Hepatocyte (in vitro differentiated cells): Measurements from ENCODE around the gene ITPKB. TPM values are rescaled to one million over a fixed set of nuclear protein-coding genes. Genes with fewer than 3 reads are reported as not detected.

ENCODE experiments used
- DNase-seq: peaks from one replicate; pipeline ENCODE4 v3.0.0-alpha.2; 2016; ENCODE audit warnings: low spot score
- H2AFZ ChIP-seq: fragments of 200-600 bp; sonication (generic); 2 replicates; pipeline ENCODE4 v1.6.0; 2016; ENCODE audit warnings: antibody characterized with exemption, mild to moderate bottlenecking
- H3K27ac ChIP-seq: fragments of 200-600 bp; sonication (generic); 2 replicates; pipeline ENCODE4 v1.5.1; 2016; ENCODE audit warnings: mild to moderate bottlenecking
- H3K27me3 ChIP-seq: fragments of 200-600 bp; sonication (generic); 2 replicates; pipeline ENCODE4 v1.6.1; 2016
- H3K36me3 ChIP-seq: fragments of 200-600 bp; sonication (generic); replicated peaks from 2 replicates; pipeline ENCODE4 v1.5.1; 2016; ENCODE audit warnings: low read depth; ENCODE audit not compliant: insufficient read depth
- H3K4me1 ChIP-seq: fragments of 200-600 bp; sonication (generic); 2 replicates; pipeline ENCODE4 v1.5.1; 2016; ENCODE audit warnings: mild to moderate bottlenecking, moderate library complexity; ENCODE audit not compliant: insufficient read depth
- H3K4me2 ChIP-seq: fragments of 200-600 bp; sonication (generic); 2 replicates; pipeline ENCODE4 v1.6.0; 2016
- H3K4me3 ChIP-seq: fragments of 200-600 bp; sonication (generic); 2 replicates; pipeline ENCODE4 v1.5.1; 2016; ENCODE audit warnings: mild to moderate bottlenecking
- H3K79me2 ChIP-seq: fragments of 200-600 bp; sonication (generic); 2 replicates; pipeline ENCODE4 v1.6.0; 2017; ENCODE audit warnings: mild to moderate bottlenecking
- H3K9me2 ChIP-seq: fragments of 200-600 bp; sonication (generic); replicated peaks from 2 replicates; pipeline ENCODE4 v1.6.0; 2017; ENCODE audit warnings: mild to moderate bottlenecking; ENCODE audit not compliant: insufficient read depth
- H3K9me3 ChIP-seq: fragments of 200-600 bp; sonication (generic); 2 replicates; pipeline ENCODE4 v1.5.1; 2016; ENCODE audit warnings: low read depth, mild to moderate bottlenecking
- H4K20me1 ChIP-seq: fragments of 200-600 bp; sonication (generic); 2 replicates; pipeline ENCODE4 v1.6.0; 2016; ENCODE audit warnings: mild to moderate bottlenecking; ENCODE audit not compliant: insufficient read depth, poor library complexity, severe bottlenecking
- CTCF ChIP-seq: fragments of 200-600 bp; sonication (generic); IDR thresholded peaks from 2 replicates; pipeline ENCODE4 v1.5.1; 2016; ENCODE audit warnings: antibody characterized with exemption, mild to moderate bottlenecking; ENCODE audit not compliant: poor library complexity
- EZH2 ChIP-seq: fragments of 200-600 bp; sonication (generic); IDR thresholded peaks from 2 replicates; pipeline ENCODE4 v1.6.1; 2016; ENCODE audit warnings: antibody characterized with exemption, mild to moderate bottlenecking, borderline replicate concordance
- EZH2phosphoT487 ChIP-seq: fragments of 200-600 bp; sonication (generic); IDR thresholded peaks from one replicate; pipeline ENCODE4 v1.6.1; 2018; ENCODE audit warnings: antibody characterized with exemption, mild to moderate bottlenecking, low read depth, moderate library complexity; ENCODE audit not compliant: unreplicated experiment, severe bottlenecking
- WGBS: methylation state at CpG from one replicate; pipeline ENCODE4 v1.1.6; 2016; ENCODE audit warnings: low lambda C conversion rate; ENCODE audit errors: missing lambda C conversion rate; 5-methylcytosine and 5-hydroxymethylcytosine counted together
- polyA plus RNA-seq: library from polyadenylated mRNA; unstranded; fragments of >200 nt; fragmentation: Nextera tagmentation; extraction: Ambion mirVana; gene quantifications from 2 replicates; pipeline ENCODE4 v1.2.1, GENCODE V29; 2016
- total RNA-seq: library from RNA; depleted of rRNA; stranded (reverse); fragments of >200 nt; gene quantifications from 2 replicates; pipeline ENCODE4 v1.2.3, GENCODE V29; 2014

The ITPKB gene
- total and polyA plus RNA-seq, 2 experiments from 2014 or later = 11.0 to 13.8 TPM

GRCh38 chr1:226629210-226629895 lies 109.7 kb downstream of the ITPKB start:
- Histone ChIP-seq H3K9me2 (no peaks in the 10 kb centered on the region), H3K9me3 (no peaks in the 10 kb centered on the region), H3K4me1 (peaks cover 4% of the 10 kb centered on the region), H3K27me3 (no peaks in the 10 kb centered on the region), H3K27ac (no peak overlapping the region), H2AFZ (no peak overlapping the region), H3K4me2 (no peak overlapping the region), H3K4me3 (no peak overlapping the region), H3K79me2 (no peaks in the 10 kb centered on the region), H3K36me3 (no peaks in the 10 kb centered on the region), H4K20me1 (no peaks in the 10 kb centered on the region)
- no peak for DNase-seq
- TF ChIP-seq EZH2phosphoT487 (no peak), CTCF (no peak), EZH2 (no peak)
- WGBS = 93% methylated on average over 18 of the region's 18 CpGs

DNA sequence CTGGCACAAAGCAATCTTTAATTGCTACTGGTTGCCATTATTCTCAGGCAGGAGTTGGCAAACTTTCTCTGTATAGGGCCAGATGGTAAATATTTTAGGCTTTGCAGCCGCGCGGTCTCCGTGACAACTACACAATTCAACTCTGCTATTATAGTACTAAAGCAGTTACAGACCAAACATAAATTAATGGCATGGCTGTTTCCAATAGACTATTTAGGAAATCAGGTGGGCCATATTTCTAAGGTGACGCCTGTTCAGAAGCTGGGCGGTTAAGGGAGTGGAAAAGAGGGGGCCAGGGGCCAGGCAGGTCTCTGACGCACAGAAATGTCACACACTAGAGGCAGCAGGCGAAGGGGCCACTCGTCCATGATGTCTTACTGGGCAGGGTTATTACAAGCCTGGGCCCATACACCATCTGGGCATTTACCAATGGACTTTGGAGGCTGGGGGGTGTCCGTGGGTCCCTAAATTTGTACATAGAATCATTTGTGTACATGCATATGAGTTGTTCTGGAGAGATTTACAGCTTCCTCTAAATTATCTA lies 110.4 kb downstream of the ITPKB start:
- no peaks in the 10 kb centered on the region for H4K20me1 ChIP-seq
- no peak for DNase-seq
- H3K79me2 ChIP-seq = no peaks in the 10 kb centered on the region
- H3K27me3 ChIP-seq = no peaks in the 10 kb centered on the region
- H3K9me2 ChIP-seq = no peaks in the 10 kb centered on the region
- H3K4me3 ChIP-seq = no peak overlapping the region
- no peak overlapping the region for H3K4me2 ChIP-seq
- no peaks in the 10 kb centered on the region for H3K36me3 ChIP-seq
- H3K9me3 ChIP-seq = no peaks in the 10 kb centered on the region
- no peak overlapping the region for H2AFZ ChIP-seq
- 89% methylated on average over 10 of the region's 10 CpGs for WGBS
- TF ChIP-seq CTCF (no peak), EZH2 (no peak), EZH2phosphoT487 (no peak)
- H3K4me1 ChIP-seq = peaks cover 4% of the 10 kb centered on the region
- H3K27ac ChIP-seq = no peak overlapping the region

DNA sequence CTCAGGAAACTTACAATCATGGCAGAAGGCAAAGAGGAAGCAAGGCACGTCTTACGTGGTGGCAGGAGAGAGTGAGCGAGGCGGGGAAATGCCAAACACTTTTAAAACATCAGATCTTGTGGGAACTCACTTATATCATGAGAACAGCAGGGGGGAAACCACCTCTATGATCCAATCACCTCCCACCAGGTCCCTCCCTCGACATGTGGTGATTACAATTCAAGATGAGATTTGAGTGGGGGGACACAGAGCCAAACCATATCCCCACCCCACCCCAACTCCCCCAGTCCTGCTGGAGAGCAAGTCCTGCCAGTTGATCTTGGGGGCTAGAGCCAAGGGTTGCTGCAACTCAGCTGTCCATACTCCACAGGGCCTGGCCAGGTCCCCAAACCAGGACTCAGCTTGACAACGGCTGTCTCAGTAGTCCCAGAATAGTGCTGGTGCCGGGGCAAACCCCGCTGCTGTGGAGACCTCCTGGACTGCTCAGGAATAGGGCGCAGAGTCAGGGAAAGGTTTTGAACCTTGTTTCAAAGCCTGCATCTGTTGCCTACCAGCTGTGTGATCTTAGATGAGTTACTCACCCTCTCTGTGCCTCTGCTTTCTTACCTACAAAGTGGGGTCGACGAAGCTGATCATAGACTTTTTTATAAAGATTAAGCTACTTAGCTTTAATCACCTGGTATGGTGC lies 111.0 kb downstream of the ITPKB start:
- no peak overlapping the region for H3K27ac ChIP-seq
- no peak overlapping the region for H3K4me2 ChIP-seq
- WGBS = 89% methylated on average over 11 of the region's 11 CpGs
- H3K27me3 ChIP-seq = no peaks in the 10 kb centered on the region
- peaks cover 4% of the 10 kb centered on the region for H3K4me1 ChIP-seq
- H3K9me2 ChIP-seq = no peaks in the 10 kb centered on the region
- H2AFZ ChIP-seq = no peak overlapping the region
- TF ChIP-seq EZH2 = no peak
- no peak for TF ChIP-seq EZH2phosphoT487
- TF ChIP-seq CTCF = no peak
- H3K79me2 ChIP-seq = no peaks in the 10 kb centered on the region
- no peak for DNase-seq
- H3K4me3 ChIP-seq = no peak overlapping the region
- H4K20me1 ChIP-seq = no peaks in the 10 kb centered on the region
- H3K9me3 ChIP-seq = no peaks in the 10 kb centered on the region
- no peaks in the 10 kb centered on the region for H3K36me3 ChIP-seq
